ENCODE measurements around the gene PLEKHN1.

PLEKHN1 gene

GRCh38 chr1:1023700-1024099 is 57.4 kb downstream of the PLEKHN1 start:
- DNase-seq (ENCODE audit: low spot score) = no peak
- TF ChIP-seq CTCF (IDR thresholded peaks at IDR 0.05; ENCODE audit: extremely low read depth, missing control alignments) = no peak

GRCh38 chr1:1024149-1024770 is 58.0 kb downstream of the PLEKHN1 start:
- DNase-seq (ENCODE audit: low spot score) = no peak
- TF ChIP-seq CTCF (IDR thresholded peaks at IDR 0.05; ENCODE audit: extremely low read depth, missing control alignments) = no peak

- no peak for DNase-seq (ENCODE audit: low spot score)
Observed at GRCh38 chr1:1024771-1025699, 58.8 kb downstream of the PLEKHN1 start.

More at GRCh38 chr1:1024771-1025699, 58.8 kb downstream of the PLEKHN1 start:
- TF ChIP-seq CTCF (IDR thresholded peaks at IDR 0.05; ENCODE audit: extremely low read depth, missing control alignments) = no peak
